Upper lobe of left lung (tissue), 6 donors: ENCODE results near the gene BTNL3. TPM values are rescaled to one million over a fixed set of nuclear protein-coding genes. Genes with fewer than 3 reads are reported as not detected.

ENCODE experiments used
- ATAC-seq, 2 donors: fragments of 200-7000 bp; cut with Tn5 transposase; one replicate each; pipeline ENCODE4 v1.9.1; 2022; ENCODE audit warnings: mild to moderate bottlenecking in 2 of 2, moderate library complexity in 2 of 2; ENCODE audit not compliant: low FRiP score in 2 of 2
- DNase-seq, 2 donors: peaks; one replicate each; pipeline ENCODE4 v3.0.0-alpha.2; 2019 to 2020
- H3K27ac ChIP-seq, 4 donors: fragments of 200-600 bp; sonication (generic); one replicate each; pipeline ENCODE4 v1.5.1; 2016 to 2019
- H3K27me3 ChIP-seq, 4 donors: fragments of 200-600 bp; sonication (generic); one replicate each; pipeline ENCODE4 v1.5.1; 2017 to 2019
- H3K36me3 ChIP-seq, 4 donors: fragments of 200-600 bp; sonication (generic); one replicate each; pipeline ENCODE4 v1.5.1; 2016 to 2019
- H3K4me1 ChIP-seq, 4 donors: fragments of 200-600 bp; sonication (generic); one replicate each; pipeline ENCODE4 v1.5.1; 2018 to 2019
- H3K4me3 ChIP-seq, 4 donors: fragments of 200-600 bp; sonication (generic); one replicate each; pipeline ENCODE4 v1.5.1; 2017 to 2019; ENCODE audit warnings: mild to moderate bottlenecking in 2 of 4, moderate library complexity in 1 of 4
- H3K9me3 ChIP-seq, 4 donors: fragments of 200-600 bp; sonication (generic); one replicate each; pipeline ENCODE4 v1.5.1; 2018 to 2019
- CTCF ChIP-seq, 6 experiments: fragments of 450-650 bp in 4 of 6; fragments of 200-600 bp in 2 of 6; sonication (generic) in 2 of 6; IDR thresholded peaks; one replicate each; pipeline ENCODE4 v1.5.1; 2016 to 2019; ENCODE audit warnings: antibody characterized with exemption in 6 of 6
- EP300 ChIP-seq, 4 donors: sonication (generic); formaldehyde crosslinking; IDR thresholded peaks; one replicate each; pipeline ENCODE4 v1.5.1; 2017; ENCODE audit warnings: antibody characterized with exemption in 4 of 4, control low read depth in 2 of 4
- POLR2A ChIP-seq, 4 donors: fragments of 450-650 bp; IDR thresholded peaks; one replicate each; pipeline ENCODE4 v1.5.1; 2016 to 2017; ENCODE audit warnings: antibody characterized with exemption in 4 of 4, mild to moderate bottlenecking in 2 of 4
- POLR2AphosphoS5 ChIP-seq, 2 donors: sonication (generic); formaldehyde crosslinking; IDR thresholded peaks; one replicate each; pipeline ENCODE4 v1.5.1; 2017; ENCODE audit warnings: antibody characterized with exemption in 2 of 2
- WGBS, 2 donors: methylation state at CpG; one replicate each; pipeline ENCODE4 v1.1.5; 2017 to 2018; 5-methylcytosine and 5-hydroxymethylcytosine counted together
- total RNA-seq, 6 donors: library from RNA; depleted of rRNA in 4 of 6; stranded (reverse); fragments of >200 nt in 4 of 6; gene quantifications; one replicate each; pipeline versions ENCODE4 v1.1.0 to v1.2.1, GENCODE V29; 2016 to 2021
- donor health status: DM: no; HTN: no; CAD: no; lungs with moderate emphysema.
- donor health status: DM: no; HTN: yes; CAD: no; lungs with severe emphysema.

BTNL3 gene
- total RNA-seq = under 1 TPM in 3 of 6 donors, not detected in 3; 0.57 to 0.79 (median 0.61) TPM

GRCh38 chr5:180988592-180988991 lies at the start of gene BTNL3:
Gene BTNL3 (plus strand): TSS chr5:180988846. CDS start chr5:180989029, 183 bp downstream.
- DNase-seq (no peak), ATAC-seq (no peak)
- Histone ChIP-seq H3K27me3 (no peaks in the 10 kb centered on the region), H3K36me3 (no peaks in the 10 kb centered on the region), H3K9me3 (no peaks in the 10 kb centered on the region), H3K4me3 (no peak within 1 kb of the TSS), H3K27ac (no peak within 1 kb of the TSS), H3K4me1 (no peaks in the 10 kb centered on the region)
- TF ChIP-seq EP300 (IDR thresholded peaks at IDR 0.05) = no peak
- TF ChIP-seq POLR2AphosphoS5 (IDR thresholded peaks at IDR 0.05) = no peak
- TF ChIP-seq POLR2A (IDR thresholded peaks at IDR 0.05) = no peak
- no peak for TF ChIP-seq CTCF (IDR thresholded peaks at IDR 0.05)
- 89 to 90% methylated on average over 5 of the region's 5 CpGs for WGBS, 2 donors

- no peak overlapping the region for H3K27ac ChIP-seq
- DNase-seq = no peak
- H3K4me3 ChIP-seq = no peak overlapping the region
- no peak for ATAC-seq
- no peaks in the 10 kb centered on the region for H3K27me3 ChIP-seq
- H3K9me3 ChIP-seq = no peaks in the 10 kb centered on the region
- H3K4me1 ChIP-seq = no peaks in the 10 kb centered on the region
- 73 to 81% methylated on average over 2 to 6 of the region's 6 CpGs for WGBS, 2 donors
- H3K36me3 ChIP-seq = no peaks in the 10 kb centered on the region
- TF ChIP-seq CTCF (IDR thresholded peaks at IDR 0.05) (no peak), POLR2A (IDR thresholded peaks at IDR 0.05) (no peak), POLR2AphosphoS5 (IDR thresholded peaks at IDR 0.05) (no peak), EP300 (IDR thresholded peaks at IDR 0.05) (no peak)
These were observed 38.2 kb upstream of the BTNL3 start for GRCh38 chr5:180950291-180950949.

GRCh38 chr5:180959661-180960060 lies 29.0 kb upstream of the BTNL3 start:
- Histone ChIP-seq H3K4me1 (peaks cover 0 to 6% (median 0%) of the 10 kb centered on the region in 4 donors), H3K27ac (no peak overlapping the region), H3K36me3 (no peaks in the 10 kb centered on the region), H3K27me3 (no peaks in the 10 kb centered on the region), H3K4me3 (no peak overlapping the region), H3K9me3 (no peaks in the 10 kb centered on the region)
- WGBS, 2 donors = 75% methylated on average over 5 of the region's 5 CpGs; no CpG with 5 or more reads in 1 of the 2 donors
- DNase-seq (no peak), ATAC-seq (no peak)
- TF ChIP-seq CTCF (IDR thresholded peaks at IDR 0.05) = no peak
- TF ChIP-seq POLR2AphosphoS5 (IDR thresholded peaks at IDR 0.05) = no peak
- TF ChIP-seq POLR2A (IDR thresholded peaks at IDR 0.05) = no peak

GRCh38 chr5:180960209-180960608 lies 28.4 kb upstream of the BTNL3 start:
- TF ChIP-seq POLR2A (IDR thresholded peaks at IDR 0.05) = no peak
- TF ChIP-seq CTCF (IDR thresholded peaks at IDR 0.05) = no peak
- TF ChIP-seq EP300 (IDR thresholded peaks at IDR 0.05) = no peak
- no peak for TF ChIP-seq POLR2AphosphoS5 (IDR thresholded peaks at IDR 0.05)
- Histone ChIP-seq H3K4me1 (peaks cover 0 to 6% (median 0%) of the 10 kb centered on the region in 4 donors), H3K4me3 (no peak overlapping the region), H3K27ac (no peak overlapping the region), H3K36me3 (no peaks in the 10 kb centered on the region), H3K27me3 (no peaks in the 10 kb centered on the region), H3K9me3 (no peaks in the 10 kb centered on the region)
- DNase-seq (no peak), ATAC-seq (no peak)
- WGBS, 2 donors = 41 to 68% methylated on average over 3 of the region's 3 CpGs

GRCh38 chr5:180969406-180969805 lies 19.2 kb upstream of the BTNL3 start:
- H3K27ac ChIP-seq = no peak overlapping the region
- H3K36me3 ChIP-seq = no peaks in the 10 kb centered on the region
- H3K27me3 ChIP-seq = no peaks in the 10 kb centered on the region
- no peaks in the 10 kb centered on the region for H3K9me3 ChIP-seq
- no peak overlapping the region for H3K4me3 ChIP-seq
- WGBS, 2 donors = 95% methylated on average over 17 of the region's 23 CpGs; no CpG with 5 or more reads in 1 of the 2 donors
- DNase-seq (peak in 1 of 2 donors; percentile 63), ATAC-seq (no peak)
- no peak for TF ChIP-seq POLR2AphosphoS5 (IDR thresholded peaks at IDR 0.05)
- TF ChIP-seq POLR2A (IDR thresholded peaks at IDR 0.05) = no peak
- TF ChIP-seq EP300 (IDR thresholded peaks at IDR 0.05) = no peak
- TF ChIP-seq CTCF (IDR thresholded peaks at IDR 0.05) = no peak
- H3K4me1 ChIP-seq = no peaks in the 10 kb centered on the region
